ENCODE data around the gene VSIG8. TPM values are rescaled to one million over a fixed set of nuclear protein-coding genes. Genes with fewer than 3 reads are reported as not detected.

Gene VSIG8
- total and polyA plus RNA-seq, 4 donors, result 0.08 TPM; not detected in 3

DNA sequence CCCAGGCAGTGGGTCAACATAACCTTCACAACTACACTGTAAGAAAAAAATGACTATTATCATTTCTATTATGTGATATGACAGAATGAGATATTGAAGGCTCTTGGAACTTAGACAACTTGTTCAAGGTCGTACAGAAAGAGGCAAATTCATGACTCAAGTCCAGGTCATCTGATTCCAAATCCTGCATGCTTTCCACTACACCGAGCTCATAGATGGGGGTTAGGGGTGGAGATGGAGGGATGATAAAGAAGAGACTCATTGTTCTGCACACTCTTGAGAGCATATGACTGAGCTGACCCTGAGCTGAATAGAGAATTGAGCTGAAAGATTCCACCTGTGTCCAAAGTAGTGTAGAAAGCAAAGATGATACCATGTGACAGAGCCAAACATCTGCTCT, 57.5 kb downstream of the VSIG8 start (continued):
- TF ChIP-seq, protein P1, sequence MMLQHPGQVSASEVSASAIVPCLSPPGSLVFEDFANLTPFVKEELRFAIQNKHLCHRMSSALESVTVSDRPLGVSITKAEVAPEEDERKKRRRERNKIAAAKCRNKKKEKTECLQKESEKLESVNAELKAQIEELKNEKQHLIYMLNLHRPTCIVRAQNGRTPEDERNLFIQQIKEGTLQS (IDR thresholded peaks at IDR 0.05), result no peak
- TF ChIP-seq YY1 (IDR thresholded peaks at IDR 0.05), result no peak

Small RNA genes lying within 50 kb of the gene (small RNA-seq; reads per million reads assigned to genes)
- gene MIR4259 (not detected), gene RF00570 (0.07 reads per million)

Other genes starting within 250 kb of the VSIG8 start
- gene CRP, start 148.1 kb downstream of the VSIG8 start, total RNA-seq, result 1,000 to 10,000 TPM in 1 of 2 donors, 100 to 1,000 TPM in 1; 103 to 4,637 TPM
- over 10,000 TPM in 1 of 2 donors, 1,000 to 10,000 TPM in 1; 4,292 to 13,117 TPM for gene CRP, start 148.1 kb downstream of the VSIG8 start, polyA plus RNA-seq
- 10 to 100 TPM; 26.6 to 91.4 TPM for gene DUSP23, start 81.7 kb downstream of the VSIG8 start, total RNA-seq
- 100 to 1,000 TPM; 135 to 192 TPM for gene DUSP23, start 81.7 kb downstream of the VSIG8 start, polyA plus RNA-seq
- gene FCRL6, start 60.3 kb downstream of the VSIG8 start, total RNA-seq, result 1 to 10 TPM in 1 of 2 donors, under 1 TPM in 1; 0.09 to 2.7 TPM
- 1 to 10 TPM in 1 of 2 donors, under 1 TPM in 1; 0.40 to 1.0 TPM for gene FCRL6, start 60.3 kb downstream of the VSIG8 start, polyA plus RNA-seq
- 1 to 10 TPM in 1 of 2 donors, under 1 TPM in 1; 0.28 to 1.2 TPM for gene SLAMF8, start 35.8 kb downstream of the VSIG8 start, total RNA-seq
- gene SLAMF8, start 35.8 kb downstream of the VSIG8 start, polyA plus RNA-seq, result 1 to 10 TPM; 1.1 to 1.6 TPM
- not detected for gene CFAP45, start 37.5 kb upstream of the VSIG8 start, total RNA-seq
- under 1 TPM; 0.03 to 0.24 TPM for gene CFAP45, start 37.5 kb upstream of the VSIG8 start, polyA plus RNA-seq
- gene TAGLN2, start 62.9 kb upstream of the VSIG8 start, total RNA-seq, result 10 to 100 TPM; 46.4 to 81.8 TPM
- 100 to 1,000 TPM in 1 of 2 donors, 10 to 100 TPM in 1; 77.8 to 113 TPM for gene TAGLN2, start 62.9 kb upstream of the VSIG8 start, polyA plus RNA-seq
- gene IGSF9, start 83.0 kb upstream of the VSIG8 start, total RNA-seq, result 10 to 100 TPM in 1 of 2 donors, under 1 TPM in 1; 0.14 to 18.2 TPM
- 10 to 100 TPM; 14.0 to 21.3 TPM for gene IGSF9, start 83.0 kb upstream of the VSIG8 start, polyA plus RNA-seq
- gene SLAMF9, start 91.6 kb upstream of the VSIG8 start, total RNA-seq, result under 1 TPM in 1 of 2 donors, not detected in 1; 0.25 TPM
- gene SLAMF9, start 91.6 kb upstream of the VSIG8 start, polyA plus RNA-seq, result under 1 TPM; 0.64 to 0.68 TPM
- 1 to 10 TPM; 3.5 to 3.8 TPM for gene PIGM, start 169.3 kb upstream of the VSIG8 start, total RNA-seq
- 1 to 10 TPM; 2.9 to 4.2 TPM for gene PIGM, start 169.3 kb upstream of the VSIG8 start, polyA plus RNA-seq
- 1 to 10 TPM in 1 of 2 donors, under 1 TPM in 1; 0.50 to 1.6 TPM for gene KCNJ10, start 207.5 kb upstream of the VSIG8 start, total RNA-seq
- gene KCNJ10, start 207.5 kb upstream of the VSIG8 start, polyA plus RNA-seq, result under 1 TPM; 0.48 to 0.53 TPM
- gene KCNJ9, start 218.9 kb upstream of the VSIG8 start, total RNA-seq, result not detected
- gene KCNJ9, start 218.9 kb upstream of the VSIG8 start, polyA plus RNA-seq, result not detected
- gene IGSF8, start 236.0 kb upstream of the VSIG8 start, total RNA-seq, result 10 to 100 TPM in 1 of 2 donors, 1 to 10 TPM in 1; 9.8 to 24.3 TPM
- 10 to 100 TPM; 17.5 to 23.0 TPM for gene IGSF8, start 236.0 kb upstream of the VSIG8 start, polyA plus RNA-seq

All from liver (tissue), 6 donors.